ENCODE measurements around the gene ABHD3.
A peak's percentile ranks its signal among the peaks of the same experiment; 100 is the strongest.

DNA sequence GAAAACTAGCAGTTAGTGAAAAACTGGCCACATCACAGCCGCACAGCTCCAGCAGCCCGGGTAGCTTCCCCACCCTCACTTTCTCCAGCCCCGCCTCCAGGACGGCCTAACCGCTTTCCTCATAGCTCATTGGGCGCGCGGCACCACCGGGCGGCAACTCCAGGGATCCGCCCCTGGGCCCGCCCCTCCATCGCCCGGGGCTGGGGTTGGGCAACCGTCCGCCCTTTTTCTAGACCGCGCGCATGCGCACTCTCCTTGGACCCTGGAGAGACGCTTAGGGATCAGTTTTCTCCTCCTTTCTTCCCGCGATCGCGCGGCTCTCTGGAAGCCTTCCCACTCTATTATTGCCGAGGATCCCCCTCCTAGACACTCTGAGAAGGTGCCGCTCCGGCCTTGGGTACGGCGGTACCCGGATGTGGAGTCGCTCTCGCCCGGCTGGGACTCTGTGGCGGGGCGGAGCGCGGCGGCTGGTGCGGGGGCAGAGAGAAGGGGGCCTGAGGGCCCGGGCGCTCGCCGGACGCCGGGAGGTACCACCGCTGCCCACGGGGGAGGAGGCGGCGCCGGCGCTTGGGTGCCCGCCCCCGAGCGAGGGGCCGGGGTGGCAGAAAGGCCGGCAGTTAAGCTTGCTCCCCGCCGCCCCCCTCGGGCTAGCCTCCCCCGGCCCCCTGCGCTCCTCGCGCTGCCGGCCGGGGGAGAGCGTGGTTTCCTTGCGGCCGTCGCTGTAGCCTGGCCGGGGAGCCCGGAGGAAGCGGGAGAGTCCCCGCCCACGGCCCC, 36.2 kb upstream of the ABHD3 start, which contains the start of gene MIB1:
- TF ChIP-seq EZH2 (IDR thresholded peaks at IDR 0.05; ENCODE audit: borderline replicate concordance, low read depth, low read length, severe bottlenecking) (no peak), POLR2A (IDR thresholded peaks at IDR 0.05; ENCODE audit: low read depth, low read length) (peak; percentile 72), CTCF (IDR thresholded peaks at IDR 0.05; ENCODE audit: extremely low read depth in 1 of 2, insufficient read depth in 1 of 2, low read depth in 1 of 2, low read length in 2 of 2) (no peak), FOS (IDR thresholded peaks at IDR 0.05; ENCODE audit: borderline replicate concordance, insufficient read depth, low read length) (no peak), POLR2AphosphoS5 (IDR thresholded peaks at IDR 0.05; ENCODE audit: insufficient read depth, low read depth, low read length) (peak; percentile 46), JUN (IDR thresholded peaks at IDR 0.05; ENCODE audit: borderline replicate concordance, insufficient read depth, insufficient read length, low read depth) (no peak), MYC (IDR thresholded peaks at IDR 0.05; ENCODE audit: low read depth, low read length) (no peak), MAX (IDR thresholded peaks at IDR 0.05; ENCODE audit: insufficient read depth, insufficient read length) (no peak), GATA2 (IDR thresholded peaks at IDR 0.05; ENCODE audit: insufficient read depth, insufficient read length, low read depth, low read length) (no peak)

Data from endothelial cell of umbilical vein (primary cell).